ENCODE measurements around the gene UBAC2.

The UBAC2 gene

GRCh38 chr13:99363949-99364348 lies 163.3 kb downstream of the UBAC2 start:
- Histone ChIP-seq H3K36me3 (ENCODE audit: control insufficient read depth in 4 of 4, insufficient read depth in 4 of 4, low read length in 3 of 4) (peaks cover 2 to 48% (median 14%) of the 10 kb centered on the region in 4 experiments), H3K9me3 (ENCODE audit: control extremely low read depth in 1 of 5, control insufficient read depth in 4 of 5, insufficient read depth in 2 of 5, low read depth in 1 of 5, low read length in 4 of 5) (no peaks in the 10 kb centered on the region), H3K4me3 (ENCODE audit: control insufficient read depth in 1 of 7, extremely low read depth in 1 of 7, insufficient read depth in 4 of 7, low read depth in 2 of 7, low read length in 6 of 7) (no peak overlapping the region), H3K27me3 (replicated peaks in 2 of 5; ENCODE audit: control insufficient read depth in 4 of 5, insufficient read depth in 5 of 5, low read length in 4 of 5) (no peaks in the 10 kb centered on the region), H3K27ac (ENCODE audit: insufficient read depth in 1 of 2, low read depth in 1 of 2, low read length in 2 of 2, poor library complexity in 1 of 2, severe bottlenecking in 2 of 2) (no peak overlapping the region), H3K4me1 (ENCODE audit: control extremely low read depth in 1 of 4, control insufficient read depth in 4 of 4, insufficient read depth in 4 of 4, low read length in 3 of 4) (peaks cover 0 to 2% (median under 1%) of the 10 kb centered on the region in 4 experiments)
- POLR2A ChIA-PET, result no interaction called here
- WGBS (ENCODE audit: insufficient coverage), result no CpG with 5 or more reads among the region's 1 CpG
- CTCF ChIA-PET, result no interaction called here
- DNase-seq, result no peak

GRCh38 chr13:99366075-99366987 lies 165.7 kb downstream of the UBAC2 start:
- POLR2A ChIA-PET, result interaction anchor here (0.7 kb wide), 1 partner anchor 96 kb away, joined by 3 read pairs; no protein-coding TSS in a partner anchor
- Histone ChIP-seq H3K9me3 (ENCODE audit: control extremely low read depth in 1 of 5, control insufficient read depth in 4 of 5, insufficient read depth in 2 of 5, low read depth in 1 of 5, low read length in 4 of 5) (no peaks in the 10 kb centered on the region), H3K27ac (ENCODE audit: insufficient read depth in 1 of 2, low read depth in 1 of 2, low read length in 2 of 2, poor library complexity in 1 of 2, severe bottlenecking in 2 of 2) (no peak overlapping the region), H3K4me1 (ENCODE audit: control extremely low read depth in 1 of 4, control insufficient read depth in 4 of 4, insufficient read depth in 4 of 4, low read length in 3 of 4) (no peaks in the 10 kb centered on the region), H3K4me3 (ENCODE audit: control insufficient read depth in 1 of 7, extremely low read depth in 1 of 7, insufficient read depth in 4 of 7, low read depth in 2 of 7, low read length in 6 of 7) (no peak overlapping the region), H3K27me3 (replicated peaks in 2 of 5; ENCODE audit: control insufficient read depth in 4 of 5, insufficient read depth in 5 of 5, low read length in 4 of 5) (no peaks in the 10 kb centered on the region), H3K36me3 (ENCODE audit: control insufficient read depth in 4 of 4, insufficient read depth in 4 of 4, low read length in 3 of 4) (peaks cover 2 to 42% (median 19%) of the 10 kb centered on the region in 4 experiments)
- CTCF ChIA-PET, result interaction anchor here (0.5 to 3.2 kb wide), 10 partner anchors 10 to 265 kb away, joined by 3 to 20 read pairs (median 5); no protein-coding TSS in a partner anchor
- no peak for DNase-seq
- WGBS (ENCODE audit: insufficient coverage), result 100% methylated on average over 1 of the region's 11 CpGs

DNA sequence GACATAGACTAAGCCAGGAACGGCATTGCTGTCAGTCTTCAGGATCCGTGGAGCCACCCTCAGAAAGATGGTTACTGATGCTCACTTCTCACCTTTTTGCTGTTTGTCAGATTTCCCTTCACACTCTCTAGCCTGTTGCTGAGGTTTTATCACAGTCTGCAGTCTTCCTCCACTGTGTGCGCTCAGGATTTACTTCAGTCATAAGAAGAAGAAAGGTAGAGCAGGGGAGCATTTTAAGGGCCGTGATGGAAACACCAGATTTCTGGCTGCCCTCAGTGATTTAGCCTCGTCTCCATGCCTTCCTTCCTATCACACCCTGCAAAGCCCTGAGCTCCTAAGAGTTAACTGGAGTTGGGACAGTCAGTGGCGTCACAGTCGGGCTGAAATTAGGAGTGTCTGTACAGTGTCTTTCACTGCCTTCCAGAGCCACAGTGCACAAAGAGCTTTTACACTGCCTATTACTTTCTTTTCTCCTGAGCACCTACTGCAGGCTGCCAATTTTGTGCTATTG lies 166.5 kb downstream of the UBAC2 start:
- ChIA-PET POLR2A (no interaction called here), CTCF (interaction anchor here (0.5 to 3.2 kb wide), 10 partner anchors 11 to 180 kb away, joined by 3 to 20 read pairs (median 5); no protein-coding TSS in a partner anchor)
- Histone ChIP-seq H3K9me3 (ENCODE audit: control extremely low read depth in 1 of 5, control insufficient read depth in 4 of 5, insufficient read depth in 2 of 5, low read depth in 1 of 5, low read length in 4 of 5) (no peaks in the 10 kb centered on the region), H3K4me1 (ENCODE audit: control extremely low read depth in 1 of 4, control insufficient read depth in 4 of 4, insufficient read depth in 4 of 4, low read length in 3 of 4) (peaks cover 0 to 3% (median under 1%) of the 10 kb centered on the region in 4 experiments), H3K36me3 (ENCODE audit: control insufficient read depth in 4 of 4, insufficient read depth in 4 of 4, low read length in 3 of 4) (peaks cover 2 to 40% (median 20%) of the 10 kb centered on the region in 4 experiments), H3K27ac (ENCODE audit: insufficient read depth in 1 of 2, low read depth in 1 of 2, low read length in 2 of 2, poor library complexity in 1 of 2, severe bottlenecking in 2 of 2) (no peak overlapping the region), H3K4me3 (ENCODE audit: control insufficient read depth in 1 of 7, extremely low read depth in 1 of 7, insufficient read depth in 4 of 7, low read depth in 2 of 7, low read length in 6 of 7) (no peak overlapping the region), H3K27me3 (replicated peaks in 2 of 5; ENCODE audit: control insufficient read depth in 4 of 5, insufficient read depth in 5 of 5, low read length in 4 of 5) (no peaks in the 10 kb centered on the region)
- DNase-seq, result no peak
- WGBS (ENCODE audit: insufficient coverage), result 97% methylated on average over 6 of the region's 7 CpGs

DNA sequence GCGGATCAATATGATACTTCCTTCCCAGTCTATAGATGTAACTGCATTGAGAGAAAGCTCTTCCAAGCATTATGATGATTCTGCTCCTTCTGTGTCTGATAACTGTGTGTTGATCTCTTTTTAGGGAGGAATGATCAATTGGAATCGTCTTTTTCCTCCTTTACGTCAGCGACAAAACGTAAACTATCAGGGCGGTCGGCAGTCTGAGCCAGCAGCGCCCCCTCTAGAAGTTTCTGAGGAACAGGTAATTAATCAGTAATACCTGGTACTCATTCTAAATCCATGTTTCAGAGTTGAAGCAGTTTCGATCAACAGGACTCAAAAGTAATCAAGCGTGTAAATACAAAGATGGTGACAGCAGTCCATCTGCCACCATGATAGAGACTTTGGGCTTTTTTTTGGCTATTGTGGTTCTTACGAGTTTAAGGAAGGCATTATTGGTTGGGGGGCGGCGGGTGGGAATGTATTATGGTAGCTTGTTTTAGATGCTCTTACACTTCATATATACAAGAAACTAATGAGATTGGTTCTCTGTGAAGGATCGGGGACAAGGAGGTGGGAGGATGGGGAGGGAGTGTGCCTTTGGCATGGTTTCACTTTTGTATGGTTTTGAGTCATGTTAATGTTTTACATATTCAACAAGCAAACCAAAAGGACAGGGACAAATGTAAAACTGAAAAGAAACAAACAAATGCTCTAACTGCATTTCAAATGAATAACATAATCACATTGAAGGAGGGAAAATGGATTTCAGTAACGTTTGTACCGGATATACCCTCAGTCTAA lies 167.2 kb downstream of the UBAC2 start:
- Histone ChIP-seq H3K36me3 (ENCODE audit: control insufficient read depth in 4 of 4, insufficient read depth in 4 of 4, low read length in 3 of 4) (peaks cover 2 to 41% (median 20%) of the 10 kb centered on the region in 4 experiments), H3K27ac (ENCODE audit: insufficient read depth in 1 of 2, low read depth in 1 of 2, low read length in 2 of 2, poor library complexity in 1 of 2, severe bottlenecking in 2 of 2) (no peak overlapping the region), H3K9me3 (ENCODE audit: control extremely low read depth in 1 of 5, control insufficient read depth in 4 of 5, insufficient read depth in 2 of 5, low read depth in 1 of 5, low read length in 4 of 5) (no peaks in the 10 kb centered on the region), H3K4me3 (ENCODE audit: control insufficient read depth in 1 of 7, extremely low read depth in 1 of 7, insufficient read depth in 4 of 7, low read depth in 2 of 7, low read length in 6 of 7) (no peak overlapping the region), H3K27me3 (replicated peaks in 2 of 5; ENCODE audit: control insufficient read depth in 4 of 5, insufficient read depth in 5 of 5, low read length in 4 of 5) (no peaks in the 10 kb centered on the region), H3K4me1 (ENCODE audit: control extremely low read depth in 1 of 4, control insufficient read depth in 4 of 4, insufficient read depth in 4 of 4, low read length in 3 of 4) (peaks cover 0 to 5% (median 1%) of the 10 kb centered on the region in 4 experiments)
- no peak for DNase-seq
- 100% methylated on average over 2 of the region's 16 CpGs for WGBS (ENCODE audit: insufficient coverage)
- CTCF ChIA-PET, result interaction anchor here (1.0 to 3.2 kb wide), 6 partner anchors 12 to 101 kb away, joined by 3 to 20 read pairs (median 8); no protein-coding TSS in a partner anchor
- POLR2A ChIA-PET, result no interaction called here

DNA sequence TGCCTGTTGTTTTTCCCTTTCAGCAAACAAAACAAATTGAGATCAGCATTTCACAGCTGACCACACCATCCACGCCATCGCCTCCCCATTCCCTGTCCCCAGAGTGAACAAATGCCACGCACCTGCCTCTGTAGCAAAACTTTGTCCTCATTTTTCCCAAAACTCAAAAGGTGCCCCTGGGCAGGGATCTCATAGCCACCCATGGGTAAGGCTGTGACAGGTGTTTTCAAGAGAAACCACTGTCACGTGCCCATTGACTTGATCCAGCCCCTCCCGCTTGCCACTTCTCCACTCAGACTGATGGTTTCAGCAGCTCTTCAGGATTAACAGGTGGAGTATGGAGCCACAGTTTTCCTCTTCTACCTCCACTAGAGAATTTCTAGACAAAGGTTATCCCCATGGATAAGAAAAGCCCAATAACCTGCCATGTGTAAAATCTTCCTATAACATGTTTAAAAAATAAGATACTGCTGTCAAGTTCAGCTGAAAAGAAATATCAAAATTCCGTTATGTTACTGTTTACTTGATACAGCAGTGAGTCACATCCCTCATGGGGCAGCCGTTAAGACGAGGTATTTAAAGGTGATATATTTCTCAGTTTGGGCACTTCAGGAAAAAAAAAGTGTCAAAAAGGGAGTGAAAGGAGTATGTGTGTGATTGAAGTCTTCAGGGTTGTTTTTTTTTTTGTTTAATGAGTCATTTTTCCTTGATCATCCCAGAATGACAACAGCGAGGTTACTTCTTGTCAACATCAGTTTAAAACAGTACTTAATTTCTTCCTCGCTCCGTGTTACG lies 170.0 kb downstream of the UBAC2 start:
- Histone ChIP-seq H3K4me1 (ENCODE audit: control extremely low read depth in 1 of 4, control insufficient read depth in 4 of 4, insufficient read depth in 4 of 4, low read length in 3 of 4) (peaks cover 2 to 22% (median 17%) of the 10 kb centered on the region in 4 experiments), H3K4me3 (ENCODE audit: control insufficient read depth in 1 of 7, extremely low read depth in 1 of 7, insufficient read depth in 4 of 7, low read depth in 2 of 7, low read length in 6 of 7) (no peak overlapping the region), H3K9me3 (ENCODE audit: control extremely low read depth in 1 of 5, control insufficient read depth in 4 of 5, insufficient read depth in 2 of 5, low read depth in 1 of 5, low read length in 4 of 5) (no peaks in the 10 kb centered on the region), H3K36me3 (ENCODE audit: control insufficient read depth in 4 of 4, insufficient read depth in 4 of 4, low read length in 3 of 4) (peaks cover 5 to 45% (median 19%) of the 10 kb centered on the region in 4 experiments), H3K27ac (ENCODE audit: insufficient read depth in 1 of 2, low read depth in 1 of 2, low read length in 2 of 2, poor library complexity in 1 of 2, severe bottlenecking in 2 of 2) (no peak overlapping the region), H3K27me3 (replicated peaks in 2 of 5; ENCODE audit: control insufficient read depth in 4 of 5, insufficient read depth in 5 of 5, low read length in 4 of 5) (no peaks in the 10 kb centered on the region)
- ChIA-PET CTCF (no interaction called here), POLR2A (no interaction called here)
- DNase-seq, result no peak
- WGBS (ENCODE audit: insufficient coverage), result 99% methylated on average over 8 of the region's 12 CpGs

- H3K9me3 ChIP-seq (ENCODE audit: control extremely low read depth in 1 of 5, control insufficient read depth in 4 of 5, insufficient read depth in 2 of 5, low read depth in 1 of 5, low read length in 4 of 5), result no peaks in the 10 kb centered on the region
- ChIA-PET CTCF (interaction anchor here (1.3 to 7.7 kb wide), 5 partner anchors 11 to 195 kb away, joined by 3 to 42 read pairs (median 4); no protein-coding TSS in a partner anchor), POLR2A (no interaction called here)
- DNase-seq, result no peak
- no peak overlapping the region for H3K4me3 ChIP-seq (ENCODE audit: control insufficient read depth in 1 of 7, extremely low read depth in 1 of 7, insufficient read depth in 4 of 7, low read depth in 2 of 7, low read length in 6 of 7)
- no peak overlapping the region for H3K27ac ChIP-seq (ENCODE audit: insufficient read depth in 1 of 2, low read depth in 1 of 2, low read length in 2 of 2, poor library complexity in 1 of 2, severe bottlenecking in 2 of 2)
- no peaks in the 10 kb centered on the region for H3K27me3 ChIP-seq (replicated peaks in 2 of 5; ENCODE audit: control insufficient read depth in 4 of 5, insufficient read depth in 5 of 5, low read length in 4 of 5)
- 95% methylated on average over 7 of the region's 9 CpGs for WGBS (ENCODE audit: insufficient coverage)
- H3K4me1 ChIP-seq (ENCODE audit: control extremely low read depth in 1 of 4, control insufficient read depth in 4 of 4, insufficient read depth in 4 of 4, low read length in 3 of 4), result peaks cover 4 to 35% (median 30%) of the 10 kb centered on the region in 4 experiments
- peaks cover 5 to 39% (median 19%) of the 10 kb centered on the region in 4 experiments for H3K36me3 ChIP-seq (ENCODE audit: control insufficient read depth in 4 of 4, insufficient read depth in 4 of 4, low read length in 3 of 4)
These were observed 171.3 kb downstream of the UBAC2 start for GRCh38 chr13:99371956-99372355.

Data from common myeloid progenitor, CD34-positive (primary cell).